GM23338 (cell line): Measurements from ENCODE around the gene DEFB114. TPM values are rescaled to one million over a fixed set of nuclear protein-coding genes. Genes with fewer than 3 reads are reported as not detected.

Experiments
- ATAC-seq: fragments of 200-7000 bp; cut with Tn5 transposase; 3 replicates; pipeline ENCODE4 v1.9.1; 2020
- DNase-seq: peaks from one replicate; pipeline ENCODE4 v3.0.0-alpha.2; 2015; ENCODE audit warnings: low spot score
- H2AFZ ChIP-seq: fragments of 200-600 bp; sonication (generic); 2 replicates; pipeline ENCODE4 v1.8.0; 2016; ENCODE audit warnings: antibody characterized with exemption, mild to moderate bottlenecking, moderate library complexity
- H3F3A ChIP-seq: fragments of 200-600 bp; sonication (generic); replicated peaks from 2 replicates; pipeline ENCODE4 v1.8.0; 2017; ENCODE audit warnings: antibody characterized with exemption, mixed run types, low read depth
- H3K27ac ChIP-seq: fragments of 200-600 bp; sonication (generic); 2 replicates; pipeline ENCODE4 v1.6.1; 2016; ENCODE audit warnings: low read depth
- H3K27me3 ChIP-seq: fragments of 200-600 bp; sonication (generic); 2 replicates; pipeline ENCODE4 v1.8.0; 2016; ENCODE audit warnings: mild to moderate bottlenecking, mixed run types, moderate library complexity; ENCODE audit not compliant: insufficient read depth
- H3K36me3 ChIP-seq: fragments of 200-600 bp; sonication (generic); 2 replicates; pipeline ENCODE4 v1.8.0; 2016; ENCODE audit warnings: mild to moderate bottlenecking; ENCODE audit not compliant: insufficient read depth
- H3K4me1 ChIP-seq: fragments of 200-600 bp; sonication (generic); 2 replicates; pipeline ENCODE4 v1.8.0; 2016; ENCODE audit warnings: mild to moderate bottlenecking, moderate library complexity; ENCODE audit not compliant: insufficient read depth
- H3K4me2 ChIP-seq: fragments of 200-600 bp; sonication (generic); 2 replicates; pipeline ENCODE4 v1.7.1; 2017; ENCODE audit warnings: mixed run types
- H3K4me3 ChIP-seq: fragments of 200-600 bp; sonication (generic); 2 replicates; pipeline ENCODE4 v1.6.1; 2016; ENCODE audit warnings: mixed run types
- H3K79me2 ChIP-seq: fragments of 200-600 bp; sonication (generic); replicated peaks from 2 replicates; pipeline ENCODE4 v1.8.0; 2017; ENCODE audit warnings: mild to moderate bottlenecking; ENCODE audit not compliant: insufficient read depth
- H3K9me2 ChIP-seq: fragments of 200-600 bp; sonication (generic); 2 replicates; pipeline ENCODE4 v1.8.0; 2017; ENCODE audit not compliant: insufficient read depth
- H4K20me1 ChIP-seq: fragments of 200-600 bp; sonication (generic); replicated peaks from 2 replicates; pipeline ENCODE4 v1.8.0; 2017; ENCODE audit warnings: mild to moderate bottlenecking; ENCODE audit not compliant: insufficient read depth
- H3K27ac Mint-ChIP-seq: 2 replicates; pipeline ENCODE4 v1.8.0; 2020; ENCODE audit warnings: inconsistent platforms, mild to moderate bottlenecking, moderate library complexity, mixed read lengths
- H3K27me3 Mint-ChIP-seq: 3 replicates; pipeline ENCODE4 v1.8.0; 2022; ENCODE audit warnings: low read depth, mild to moderate bottlenecking, moderate library complexity, mixed read lengths, inconsistent platforms; ENCODE audit not compliant: insufficient read depth, poor library complexity
- H3K36me3 Mint-ChIP-seq: 3 replicates; pipeline ENCODE4 v1.8.0; 2021; ENCODE audit warnings: low read depth, mild to moderate bottlenecking, inconsistent platforms, moderate library complexity, mixed read lengths
- H3K4me1 Mint-ChIP-seq: 3 replicates; pipeline ENCODE4 v1.8.0; 2020; ENCODE audit warnings: mild to moderate bottlenecking, inconsistent platforms, mixed read lengths
- H3K4me3 Mint-ChIP-seq: 3 replicates; pipeline ENCODE4 v1.8.0; 2021; ENCODE audit warnings: moderate library complexity, mild to moderate bottlenecking, inconsistent platforms, mixed read lengths
- H3K9me3 Mint-ChIP-seq: 3 replicates; pipeline ENCODE4 v1.8.0; 2020; ENCODE audit warnings: moderate library complexity, mild to moderate bottlenecking, inconsistent platforms, mixed read lengths
- CREB1 ChIP-seq: fragments of 250-450 bp; sonication (Bioruptor Pico); IDR thresholded peaks from 2 replicates; pipeline ENCODE4 v1.5.0; 2020; ENCODE audit warnings: low read depth, mild to moderate bottlenecking, moderate library complexity
- CTCF ChIP-seq, 2 experiments: fragments of 200-600 bp in 1 of 2; sonication (generic) in 1 of 2; conservative IDR thresholded peaks; 2 replicates each; pipeline versions ENCODE4 v1.5.1 to v1.6.1; 2016 to 2017; ENCODE audit warnings: antibody characterized with exemption in 2 of 2, low read depth in 2 of 2, mild to moderate bottlenecking in 2 of 2, moderate library complexity in 1 of 2
- ETS1 ChIP-seq: IDR thresholded peaks from 2 replicates; pipeline ENCODE4 v1.6.1; 2016; ENCODE audit warnings: antibody characterized with exemption
- EZH2phosphoT487 ChIP-seq: fragments of 200-600 bp; sonication (generic); IDR thresholded peaks from one replicate; pipeline ENCODE4 v1.8.1; 2018; ENCODE audit warnings: antibody characterized with exemption; ENCODE audit not compliant: unreplicated experiment
- JUNB ChIP-seq: IDR thresholded peaks from one replicate; pipeline ENCODE4 v1.6.1; 2016; ENCODE audit warnings: antibody characterized with exemption; ENCODE audit not compliant: unreplicated experiment
- NANOG ChIP-seq: IDR thresholded peaks from 2 replicates; pipeline ENCODE4 v1.6.1; 2016; ENCODE audit warnings: antibody characterized with exemption, borderline replicate concordance
- POLR2AphosphoS5 ChIP-seq: IDR thresholded peaks from 2 replicates; pipeline ENCODE4 v1.6.1; 2016; ENCODE audit warnings: antibody characterized with exemption, low read depth
- STAT1 ChIP-seq: IDR thresholded peaks from one replicate; pipeline ENCODE4 v1.6.1; 2016; ENCODE audit warnings: antibody characterized with exemption; ENCODE audit not compliant: unreplicated experiment
- ZNF114 ChIP-seq: fragments of 250-450 bp; sonication (Bioruptor Pico); IDR thresholded peaks from 2 replicates; pipeline ENCODE4 v1.5.0; 2020; ENCODE audit warnings: mild to moderate bottlenecking, moderate library complexity
- polyA plus RNA-seq: library from polyadenylated mRNA; unstranded; fragments of >200 nt; fragmentation: Nextera tagmentation; extraction: Ambion mirVana; gene quantifications from 2 replicates; pipeline ENCODE4 v1.2.1, GENCODE V29; 2016
- total RNA-seq: library from RNA; depleted of rRNA; stranded (reverse); fragments of >200 nt; shearing (Covaris generic); gene quantifications from 2 replicates; pipeline ENCODE4 v1.2.3, GENCODE V29; 2014
- TF ChIP-seq, protein P1 (sequence below): fragments of 250-450 bp; sonication (Bioruptor Pico); IDR thresholded peaks from 2 replicates; pipeline ENCODE4 v1.5.0; 2020; ENCODE audit warnings: mild to moderate bottlenecking, moderate library complexity

Gene DEFB114
- total and polyA plus RNA-seq, 2 experiments from 2014 or later: not detected

DNA sequence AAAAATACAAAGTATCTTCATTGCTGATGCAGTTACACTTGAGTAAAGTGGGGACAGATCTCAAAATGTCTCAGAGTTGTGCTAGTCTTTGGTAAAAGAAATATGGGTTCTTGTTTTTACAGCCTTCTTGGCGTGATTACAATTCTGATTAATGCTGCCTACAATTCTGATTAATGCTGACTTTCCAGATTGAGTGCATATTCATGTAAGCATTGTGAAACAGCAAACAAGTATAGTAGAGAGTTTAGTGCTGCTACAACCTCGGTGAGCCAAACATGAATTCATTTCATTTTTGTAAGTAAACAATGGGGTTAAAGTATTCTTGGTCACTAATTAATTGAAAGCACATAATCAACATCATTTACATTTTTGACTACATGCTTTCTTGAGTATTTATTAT, 5.6 kb upstream of the DEFB114 start, which contains the start of gene DEFB113:
Gene DEFB113 (minus strand): TSS at position 21 of the 400 bp plus-strand sequence. CDS start 0 bp downstream, at position 21.
- DNase-seq (no peak), ATAC-seq (no peak)
- Mint-ChIP-seq H3K36me3 (no peaks in the 10 kb centered on the region), H3K4me1 (peaks cover 45% of the 10 kb centered on the region), H3K27ac (peak within 1 kb of the TSS; percentile 55), H3K9me3 (no peaks in the 10 kb centered on the region), H3K4me3 (no peak within 1 kb of the TSS), H3K27me3 (no peaks in the 10 kb centered on the region)
- Histone ChIP-seq H3K27me3 (no peaks in the 10 kb centered on the region), H3K27ac (no peak within 1 kb of the TSS), H3K4me2 (no peak within 1 kb of the TSS), H3K79me2 (no peaks in the 10 kb centered on the region), H3F3A (no peaks in the 10 kb centered on the region), H2AFZ (0 out of 2 replicates have a peak within 1 kb of the TSS, but pooled peaks have one; percentile 15), H3K9me2 (no peaks in the 10 kb centered on the region), H3K4me1 (peaks cover 37% of the 10 kb centered on the region), H3K36me3 (no peaks in the 10 kb centered on the region), H4K20me1 (no peaks in the 10 kb centered on the region), H3K4me3 (no peak within 1 kb of the TSS)
- TF ChIP-seq STAT1 (no peak), NANOG (no peak), ZNF114 (CRISPR knock-in tag) (no peak), ETS1 (no peak), CTCF (conservative IDR thresholded peaks at IDR 0.05; ENCODE audit: low read depth in 2 of 2) (no peak), EZH2phosphoT487 (no peak), JUNB (no peak), CREB1 (CRISPR knock-in tag) (no peak), POLR2AphosphoS5 (no peak)
- TF ChIP-seq, protein P1, sequence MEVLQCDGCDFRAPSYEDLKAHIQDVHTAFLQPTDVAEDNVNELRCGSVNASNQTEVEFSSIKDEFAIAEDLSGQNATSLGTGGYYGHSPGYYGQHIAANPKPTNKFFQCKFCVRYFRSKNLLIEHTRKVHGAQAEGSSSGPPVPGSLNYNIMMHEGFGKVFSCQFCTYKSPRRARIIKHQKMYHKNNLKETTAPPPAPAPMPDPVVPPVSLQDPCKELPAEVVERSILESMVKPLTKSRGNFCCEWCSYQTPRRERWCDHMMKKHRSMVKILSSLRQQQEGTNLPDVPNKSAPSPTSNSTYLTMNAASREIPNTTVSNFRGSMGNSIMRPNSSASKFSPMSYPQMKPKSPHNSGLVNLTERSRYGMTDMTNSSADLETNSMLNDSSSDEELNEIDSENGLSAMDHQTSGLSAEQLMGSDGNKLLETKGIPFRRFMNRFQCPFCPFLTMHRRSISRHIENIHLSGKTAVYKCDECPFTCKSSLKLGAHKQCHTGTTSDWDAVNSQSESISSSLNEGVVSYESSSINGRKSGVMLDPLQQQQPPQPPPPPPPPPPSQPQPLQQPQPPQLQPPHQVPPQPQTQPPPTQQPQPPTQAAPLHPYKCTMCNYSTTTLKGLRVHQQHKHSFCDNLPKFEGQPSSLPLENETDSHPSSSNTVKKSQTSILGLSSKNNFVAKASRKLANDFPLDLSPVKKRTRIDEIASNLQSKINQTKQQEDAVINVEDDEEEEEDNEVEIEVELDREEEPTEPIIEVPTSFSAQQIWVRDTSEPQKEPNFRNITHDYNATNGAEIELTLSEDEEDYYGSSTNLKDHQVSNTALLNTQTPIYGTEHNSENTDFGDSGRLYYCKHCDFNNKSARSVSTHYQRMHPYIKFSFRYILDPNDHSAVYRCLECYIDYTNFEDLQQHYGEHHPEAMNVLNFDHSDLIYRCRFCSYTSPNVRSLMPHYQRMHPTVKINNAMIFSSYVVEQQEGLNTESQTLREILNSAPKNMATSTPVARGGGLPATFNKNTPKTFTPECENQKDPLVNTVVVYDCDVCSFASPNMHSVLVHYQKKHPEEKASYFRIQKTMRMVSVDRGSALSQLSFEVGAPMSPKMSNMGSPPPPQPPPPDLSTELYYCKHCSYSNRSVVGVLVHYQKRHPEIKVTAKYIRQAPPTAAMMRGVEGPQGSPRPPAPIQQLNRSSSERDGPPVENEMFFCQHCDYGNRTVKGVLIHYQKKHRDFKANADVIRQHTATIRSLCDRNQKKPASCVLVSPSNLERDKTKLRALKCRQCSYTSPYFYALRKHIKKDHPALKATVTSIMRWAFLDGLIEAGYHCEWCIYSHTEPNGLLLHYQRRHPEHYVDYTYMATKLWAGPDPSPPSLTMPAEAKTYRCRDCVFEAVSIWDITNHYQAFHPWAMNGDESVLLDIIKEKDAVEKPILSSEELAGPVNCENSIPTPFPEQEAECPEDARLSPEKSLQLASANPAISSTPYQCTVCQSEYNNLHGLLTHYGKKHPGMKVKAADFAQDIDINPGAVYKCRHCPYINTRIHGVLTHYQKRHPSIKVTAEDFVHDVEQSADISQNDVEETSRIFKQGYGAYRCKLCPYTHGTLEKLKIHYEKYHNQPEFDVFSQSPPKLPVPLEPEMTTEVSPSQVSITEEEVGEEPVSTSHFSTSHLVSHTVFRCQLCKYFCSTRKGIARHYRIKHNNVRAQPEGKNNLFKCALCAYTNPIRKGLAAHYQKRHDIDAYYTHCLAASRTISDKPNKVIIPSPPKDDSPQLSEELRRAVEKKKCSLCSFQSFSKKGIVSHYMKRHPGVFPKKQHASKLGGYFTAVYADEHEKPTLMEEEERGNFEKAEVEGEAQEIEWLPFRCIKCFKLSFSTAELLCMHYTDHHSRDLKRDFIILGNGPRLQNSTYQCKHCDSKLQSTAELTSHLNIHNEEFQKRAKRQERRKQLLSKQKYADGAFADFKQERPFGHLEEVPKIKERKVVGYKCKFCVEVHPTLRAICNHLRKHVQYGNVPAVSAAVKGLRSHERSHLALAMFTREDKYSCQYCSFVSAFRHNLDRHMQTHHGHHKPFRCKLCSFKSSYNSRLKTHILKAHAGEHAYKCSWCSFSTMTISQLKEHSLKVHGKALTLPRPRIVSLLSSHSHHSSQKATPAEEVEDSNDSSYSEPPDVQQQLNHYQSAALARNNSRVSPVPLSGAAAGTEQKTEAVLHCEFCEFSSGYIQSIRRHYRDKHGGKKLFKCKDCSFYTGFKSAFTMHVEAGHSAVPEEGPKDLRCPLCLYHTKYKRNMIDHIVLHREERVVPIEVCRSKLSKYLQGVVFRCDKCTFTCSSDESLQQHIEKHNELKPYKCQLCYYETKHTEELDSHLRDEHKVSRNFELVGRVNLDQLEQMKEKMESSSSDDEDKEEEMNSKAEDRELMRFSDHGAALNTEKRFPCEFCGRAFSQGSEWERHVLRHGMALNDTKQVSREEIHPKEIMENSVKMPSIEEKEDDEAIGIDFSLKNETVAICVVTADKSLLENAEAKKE (CRISPR knock-in tag): no peak
